ENCODE results near the gene PLA2G12B. TPM values are rescaled to one million over a fixed set of nuclear protein-coding genes. Genes with fewer than 3 reads are reported as not detected.

The PLA2G12B gene, protein sequence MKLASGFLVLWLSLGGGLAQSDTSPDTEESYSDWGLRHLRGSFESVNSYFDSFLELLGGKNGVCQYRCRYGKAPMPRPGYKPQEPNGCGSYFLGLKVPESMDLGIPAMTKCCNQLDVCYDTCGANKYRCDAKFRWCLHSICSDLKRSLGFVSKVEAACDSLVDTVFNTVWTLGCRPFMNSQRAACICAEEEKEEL
- total RNA-seq = not detected in 2 replicates

GRCh38 chr10:72954596-72955554 is at the start of gene PLA2G12B:
Gene PLA2G12B, minus strand, starts transcription at chr10:72954806. Its CDS starts 121 bp downstream, at chr10:72954685.

DNA sequence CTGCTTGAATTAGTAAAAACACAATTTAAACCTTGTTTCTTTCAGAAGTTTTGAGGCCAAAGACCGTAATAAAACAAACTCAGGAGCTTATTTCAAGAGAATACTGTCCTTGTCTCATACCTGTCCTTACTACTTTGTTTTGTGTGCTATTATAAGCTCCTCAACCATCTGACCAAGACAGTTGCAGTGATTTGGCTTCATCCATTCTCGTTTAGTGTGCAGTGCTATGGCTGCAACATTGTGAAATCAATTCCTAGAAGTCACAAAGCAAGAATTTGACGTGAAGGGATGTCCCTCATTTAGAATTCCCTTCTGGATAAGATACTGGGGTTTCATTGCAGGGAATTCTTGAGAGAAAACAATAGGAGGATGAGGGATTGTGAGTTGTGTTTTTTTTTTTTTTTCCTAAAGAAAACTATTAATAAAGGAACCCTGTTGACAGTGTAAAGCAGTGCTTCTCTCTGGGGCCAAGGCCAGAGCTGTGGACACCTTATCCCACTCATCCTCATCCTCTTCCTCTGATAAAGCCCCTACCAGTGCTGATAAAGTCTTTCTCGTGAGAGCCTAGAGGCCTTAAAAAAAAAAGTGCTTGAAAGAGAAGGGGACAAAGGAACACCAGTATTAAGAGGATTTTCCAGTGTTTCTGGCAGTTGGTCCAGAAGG is 61.3 kb downstream of the PLA2G12B start, which contains the start of gene OIT3:
TSS of gene OIT3 (plus strand) at position 604 of the 663 bp plus-strand sequence. CDS start 60 bp downstream, outside the sequence.

Other genes with a start within 250 kb of the PLA2G12B start
- gene OIT3, start 61.1 kb downstream of the PLA2G12B start, total RNA-seq = under 0.01 and 0.03 TPM in 2 replicates
- 457 and 753 TPM in 2 replicates for gene P4HA1, start 142.1 kb upstream of the PLA2G12B start, total RNA-seq
- gene NUDT13, start 155.6 kb upstream of the PLA2G12B start, total RNA-seq = 1.1 and 1.6 TPM in 2 replicates
- 19.8 and 21.4 TPM in 2 replicates for gene ECD, start 213.2 kb upstream of the PLA2G12B start, total RNA-seq
- 42.3 and 44.6 TPM in 2 replicates for gene FAM149B1, start 213.3 kb upstream of the PLA2G12B start, total RNA-seq

All from smooth muscle cell of the pulmonary artery (primary cell).